Activated effector memory CD4-positive, alpha-beta T cell treated with anti-CD3 and anti-CD28 coated beads, Interleukin-2, amount 50 U/mL, for 16 hours (primary cell): ENCODE data around the gene SNX4.

ENCODE experiments used
- DNase-seq: peaks from one replicate; pipeline ENCODE4 v3.0.0-alpha.2; 2020

Gene SNX4

DNA sequence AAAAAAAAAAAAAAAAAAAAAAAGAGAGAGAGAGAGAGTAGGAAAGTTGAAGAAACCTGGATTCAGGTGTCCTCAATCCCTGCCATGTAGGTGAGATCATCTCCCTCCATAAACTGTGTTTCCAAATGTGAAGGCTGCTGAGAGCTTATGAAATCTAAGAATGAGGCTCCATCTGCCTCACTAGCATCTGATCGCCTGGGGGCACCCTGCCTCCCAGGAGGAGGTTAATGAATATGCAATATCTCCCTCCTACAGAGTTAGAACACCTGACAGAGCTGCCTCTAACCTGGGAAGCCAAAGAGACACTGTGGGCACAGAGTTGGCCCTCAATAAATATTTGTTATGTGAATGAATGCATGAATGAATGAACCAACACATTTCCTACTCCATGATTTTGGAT is 121.0 kb downstream of the SNX4 start:
- no peak for DNase-seq
